Caco-2 (cell line): ENCODE measurements around the gene WRAP73. TPM values are rescaled to one million over a fixed set of nuclear protein-coding genes. Genes with fewer than 3 reads are reported as not detected.
"Not testable (repeated sequence)": the region's sequence is repeated elsewhere in the genome, so short reads cannot be mapped to it uniquely, and the experiment has no call there.

Experiments
- BruUV-seq: library from RNA; stranded (reverse); fragments of 400-500 nt; replicated peaks from 2 replicates; lab custom pipeline; 2021; lab: Mats Ljungman, UMichigan
- CTCF ChIA-PET: fragments of 300-600 bp; sonication (Branson Sonifier 250); formaldehyde crosslinking; loops from one replicate; lab custom pipeline; 2022; ENCODE audit warnings: antibody characterized with exemption; lab: Charles Lee
- POLR2A ChIA-PET: fragments of 300-600 bp; sonication (Branson Sonifier 250); formaldehyde crosslinking; loops from one replicate; lab custom pipeline; 2022; ENCODE audit warnings: antibody characterized with exemption; lab: Charles Lee
- DNase-seq, 2 experiments: peaks; one replicate each; pipeline versions ENCODE4 v3.0.0 to v3.0.0-alpha.2; 2020 to 2022
- H3K27me3 ChIP-seq: replicated peaks from 2 replicates; pipeline ENCODE4 v1.6.0; 2011; ENCODE audit warnings: low read length; ENCODE audit not compliant: control insufficient read depth, insufficient read depth
- H3K36me3 ChIP-seq: 2 replicates; pipeline ENCODE4 v1.5.1; 2011; ENCODE audit warnings: low read length; ENCODE audit not compliant: control insufficient read depth, insufficient read depth
- H3K4me1 ChIP-seq: fragments of 250-450 bp; sonication (Bioruptor Pico); 2 replicates; pipeline ENCODE4 v1.5.1; 2020; ENCODE audit warnings: mild to moderate bottlenecking
- H3K4me3 ChIP-seq: 2 replicates; pipeline ENCODE4 v1.5.1; 2011; ENCODE audit warnings: low read depth, mild to moderate bottlenecking, control low read depth, low read length
- H3K9me3 ChIP-seq: fragments of 250-450 bp; sonication (Bioruptor Pico); 2 replicates; pipeline ENCODE4 v1.5.1; 2020; ENCODE audit warnings: mild to moderate bottlenecking, moderate library complexity
- H3K27ac Mint-ChIP-seq: one replicate; pipeline ENCODE4 v1.8.0; 2022; ENCODE audit warnings: mixed read lengths; ENCODE audit not compliant: unreplicated experiment
- H3K27me3 Mint-ChIP-seq: one replicate; pipeline ENCODE4 v1.8.0; 2022; ENCODE audit warnings: mixed read lengths; ENCODE audit not compliant: insufficient read depth, unreplicated experiment
- H3K36me3 Mint-ChIP-seq: one replicate; pipeline ENCODE4 v1.8.0; 2022; ENCODE audit warnings: mild to moderate bottlenecking, mixed read lengths; ENCODE audit not compliant: insufficient read depth, unreplicated experiment
- H3K4me1 Mint-ChIP-seq: one replicate; pipeline ENCODE4 v1.8.0; 2022; ENCODE audit warnings: low read depth, mixed read lengths; ENCODE audit not compliant: unreplicated experiment
- H3K4me3 Mint-ChIP-seq: one replicate; pipeline ENCODE4 v1.8.0; 2022; ENCODE audit warnings: mild to moderate bottlenecking, moderate library complexity, mixed read lengths; ENCODE audit not compliant: unreplicated experiment
- H3K9me3 Mint-ChIP-seq: one replicate; pipeline ENCODE4 v1.8.0; 2022; ENCODE audit warnings: mixed read lengths; ENCODE audit not compliant: unreplicated experiment
- CTCF ChIP-seq, 2 experiments: fragments of 200-600 bp in 1 of 2; IDR thresholded peaks; 1 replicate in 1 of 2; 2 replicates in 1 of 2; pipeline versions ENCODE4 v1.5.1 to v1.8.0; 2011 to 2022; ENCODE audit warnings: antibody characterized with exemption in 1 of 2, control low read depth in 1 of 2, inconsistent platforms in 1 of 2, low read depth in 1 of 2, low read length in 1 of 2, mild to moderate bottlenecking in 1 of 2, moderate library complexity in 1 of 2; ENCODE audit not compliant: insufficient read depth in 1 of 2, severe bottlenecking in 1 of 2, unreplicated experiment in 1 of 2
- intact Hi-C: fragments of 100-400 bp; cut with micrococcal nuclease; formaldehyde crosslinking; loops from one replicate; pipeline ENCODE4 v1.10.0; 2022; ENCODE audit not compliant: unreplicated experiment
- total RNA-seq: library from RNA; stranded (reverse); gene quantifications from 2 replicates; pipeline ENCODE4 v1.2.3, GENCODE V29; 2022

The WRAP73 gene
- total RNA-seq, 1 experiment from 2014 or later, result 31.6 TPM

- H3K36me3 ChIP-seq, result no peaks in the 10 kb centered on the region
- Mint-ChIP-seq H3K36me3 (peaks cover 5% of the 10 kb centered on the region), H3K9me3 (no peaks in the 10 kb centered on the region), H3K27ac (no peak overlapping the region), H3K4me3 (no peak overlapping the region), H3K27me3 (no peaks in the 10 kb centered on the region), H3K4me1 (no peaks in the 10 kb centered on the region)
- intact Hi-C loops, result no loop called here
- no peak for TF ChIP-seq CTCF (IDR thresholded peaks at IDR 0.05; ENCODE audit: insufficient read depth in 1 of 2, low read depth in 1 of 2, low read length in 1 of 2, severe bottlenecking in 1 of 2, unreplicated experiment in 1 of 2)
- ChIA-PET POLR2A (no interaction called here), CTCF (interaction anchor here (2.9 kb wide), 1 partner anchor 33 kb away, joined by 35 read pairs; no protein-coding TSS in a partner anchor)
- DNase-seq, result no peak
- no TSS peak for BruUV-seq
- no peaks in the 10 kb centered on the region; the same call in 1 of the 2 replicates for H3K9me3 ChIP-seq
- no peaks in the 10 kb centered on the region for H3K27me3 ChIP-seq
- 0 out of 2 replicates have a peak, but pooled peaks cover 3% of the 10 kb centered on the region for H3K4me1 ChIP-seq
- H3K4me3 ChIP-seq, result no peak overlapping the region
Measured at GRCh38 chr1:3585940-3586568, 63.8 kb downstream of the WRAP73 start.

GRCh38 chr1:3585353-3585868, 64.5 kb downstream of the WRAP73 start:
- not testable (repeated sequence) for BruUV-seq, H3K9me3 ChIP-seq

GRCh38 chr1:3584915-3585314, 65.0 kb downstream of the WRAP73 start:
- TF ChIP-seq CTCF (IDR thresholded peaks at IDR 0.05; ENCODE audit: insufficient read depth in 1 of 2, low read depth in 1 of 2, low read length in 1 of 2, severe bottlenecking in 1 of 2, unreplicated experiment in 1 of 2), result no peak
- H3K9me3 Mint-ChIP-seq, result no peaks in the 10 kb centered on the region
- no peaks in the 10 kb centered on the region for H3K27me3 ChIP-seq
- 0 out of 2 replicates have a peak, but pooled peaks cover 3% of the 10 kb centered on the region for H3K4me1 ChIP-seq
- peaks cover 5% of the 10 kb centered on the region for H3K36me3 Mint-ChIP-seq
- POLR2A ChIA-PET, result no interaction called here
- no peaks in the 10 kb centered on the region for H3K36me3 ChIP-seq
- no peak overlapping the region for H3K4me3 ChIP-seq
- no peak overlapping the region for H3K4me3 Mint-ChIP-seq
- H3K27me3 Mint-ChIP-seq, result no peaks in the 10 kb centered on the region
- H3K9me3 ChIP-seq, result no peaks in the 10 kb centered on the region; the same call in 1 of the 2 replicates
- CTCF ChIA-PET, result no interaction called here
- no TSS peak for BruUV-seq
- DNase-seq, result no peak
- H3K4me1 Mint-ChIP-seq, result no peaks in the 10 kb centered on the region
- intact Hi-C loops, result no loop called here
- no peak overlapping the region for H3K27ac Mint-ChIP-seq

More at GRCh38 chr1:3585353-3585868, 64.5 kb downstream of the WRAP73 start:
- intact Hi-C loops, CTCF ChIA-PET, H3K4me1 Mint-ChIP-seq, DNase-seq, H3K9me3 Mint-ChIP-seq, H3K27me3 ChIP-seq, H3K36me3 ChIP-seq, POLR2A ChIA-PET, H3K27me3 Mint-ChIP-seq, H3K36me3 Mint-ChIP-seq, H3K4me3 Mint-ChIP-seq, H3K27ac Mint-ChIP-seq, H3K4me3 ChIP-seq, H3K4me1 ChIP-seq: not testable (repeated sequence)

- H3K4me1 Mint-ChIP-seq, CTCF ChIA-PET: not testable (repeated sequence)
Measured at GRCh38 chr1:3583751-3584150, 66.2 kb downstream of the WRAP73 start.

More at GRCh38 chr1:3583751-3584150, 66.2 kb downstream of the WRAP73 start:
- POLR2A ChIA-PET, DNase-seq, H3K9me3 ChIP-seq, BruUV-seq, H3K36me3 ChIP-seq, H3K36me3 Mint-ChIP-seq, H3K27ac Mint-ChIP-seq, H3K27me3 Mint-ChIP-seq, intact Hi-C loops, H3K4me3 Mint-ChIP-seq, H3K4me3 ChIP-seq, H3K27me3 ChIP-seq, H3K9me3 Mint-ChIP-seq, H3K4me1 ChIP-seq: not testable (repeated sequence)
